M059J (cell line): ENCODE measurements around the gene CEP68. TPM values are rescaled to one million over a fixed set of nuclear protein-coding genes. Genes with fewer than 3 reads are reported as not detected.
"Not testable (repeated sequence)": the region's sequence is repeated elsewhere in the genome, so short reads cannot be mapped to it uniquely, and the experiment has no call there.

Experiments
- DNase-seq: peaks from one replicate; pipeline ENCODE4 v3.0.0-alpha.2; 2012; ENCODE audit warnings: low read depth
- total RNA-seq: library from RNA; depleted of rRNA; stranded (reverse); fragments of >200 nt; shearing (Covaris generic); gene quantifications from 2 replicates; pipeline ENCODE4 v1.2.3, GENCODE V29; 2014; rRNA removed

Gene CEP68
- 1.2 and 3.3 TPM in 2 replicates for total RNA-seq

- DNase-seq, result peak; percentile 95
Observed at GRCh38 chr2:65056215-65057053, at the start of gene CEP68. CEP68 (plus strand) TSS chr2:65056416; CDS start chr2:65069445, 13,029 bp downstream.

GRCh38 chr2:65013776-65014175, 42.4 kb upstream of the CEP68 start:
- no peak for DNase-seq

- DNase-seq, result peak; percentile 9
Observed at GRCh38 chr2:65015731-65016130, 40.5 kb upstream of the CEP68 start.

- DNase-seq, result no peak
Observed at GRCh38 chr2:65016789-65017188, 39.4 kb upstream of the CEP68 start.

GRCh38 chr2:65017335-65017734, 38.9 kb upstream of the CEP68 start:
- DNase-seq, result no peak

- DNase-seq, result no peak
Observed at GRCh38 chr2:65018141-65018582, 38.1 kb upstream of the CEP68 start.

- no peak for DNase-seq
Observed at GRCh38 chr2:65019010-65019409, 37.2 kb upstream of the CEP68 start.

GRCh38 chr2:65019675-65020195, 36.5 kb upstream of the CEP68 start:
- DNase-seq, result no peak

GRCh38 chr2:65020251-65020650, 36.0 kb upstream of the CEP68 start:
- not testable (repeated sequence) for DNase-seq

GRCh38 chr2:65020943-65021528, 35.2 kb upstream of the CEP68 start:
- no peak for DNase-seq

GRCh38 chr2:65021709-65022108, 34.5 kb upstream of the CEP68 start:
- no peak for DNase-seq

- no peak for DNase-seq
Observed at GRCh38 chr2:65022189-65022588, 34.0 kb upstream of the CEP68 start.

GRCh38 chr2:65023742-65024141, 32.5 kb upstream of the CEP68 start:
- no peak for DNase-seq

GRCh38 chr2:65024149-65024829, 31.9 kb upstream of the CEP68 start:
- DNase-seq, result peak; percentile 82

GRCh38 chr2:65025453-65026123, 30.6 kb upstream of the CEP68 start:
- no peak for DNase-seq

GRCh38 chr2:65026154-65026553, 30.1 kb upstream of the CEP68 start:
- no peak for DNase-seq

- no peak for DNase-seq
Observed at GRCh38 chr2:65026704-65027464, 29.3 kb upstream of the CEP68 start.

- DNase-seq, result no peak
Observed at GRCh38 chr2:65027616-65028244, 28.5 kb upstream of the CEP68 start.

GRCh38 chr2:65030476-65031332, 25.5 kb upstream of the CEP68 start:
- no peak for DNase-seq
